ENCODE measurements around the gene ADAM11.
"Not testable (repeated sequence)": the region's sequence is repeated elsewhere in the genome, so short reads cannot be mapped to it uniquely, and the experiment has no call there.

Gene ADAM11, protein sequence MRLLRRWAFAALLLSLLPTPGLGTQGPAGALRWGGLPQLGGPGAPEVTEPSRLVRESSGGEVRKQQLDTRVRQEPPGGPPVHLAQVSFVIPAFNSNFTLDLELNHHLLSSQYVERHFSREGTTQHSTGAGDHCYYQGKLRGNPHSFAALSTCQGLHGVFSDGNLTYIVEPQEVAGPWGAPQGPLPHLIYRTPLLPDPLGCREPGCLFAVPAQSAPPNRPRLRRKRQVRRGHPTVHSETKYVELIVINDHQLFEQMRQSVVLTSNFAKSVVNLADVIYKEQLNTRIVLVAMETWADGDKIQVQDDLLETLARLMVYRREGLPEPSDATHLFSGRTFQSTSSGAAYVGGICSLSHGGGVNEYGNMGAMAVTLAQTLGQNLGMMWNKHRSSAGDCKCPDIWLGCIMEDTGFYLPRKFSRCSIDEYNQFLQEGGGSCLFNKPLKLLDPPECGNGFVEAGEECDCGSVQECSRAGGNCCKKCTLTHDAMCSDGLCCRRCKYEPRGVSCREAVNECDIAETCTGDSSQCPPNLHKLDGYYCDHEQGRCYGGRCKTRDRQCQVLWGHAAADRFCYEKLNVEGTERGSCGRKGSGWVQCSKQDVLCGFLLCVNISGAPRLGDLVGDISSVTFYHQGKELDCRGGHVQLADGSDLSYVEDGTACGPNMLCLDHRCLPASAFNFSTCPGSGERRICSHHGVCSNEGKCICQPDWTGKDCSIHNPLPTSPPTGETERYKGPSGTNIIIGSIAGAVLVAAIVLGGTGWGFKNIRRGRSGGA

GRCh38 chr17:44758414-44759085, at the start of gene ADAM11:
TSS of gene ADAM11 (plus strand) at chr17:44758988. CDS start at chr17:44759200, 212 bp downstream.
- in situ Hi-C loops (cut with MboI; ENCODE audit: low sequenced_read_pairs): no loop called here

- in situ Hi-C loops (cut with MboI; ENCODE audit: low sequenced_read_pairs): no loop called here
These were observed 39.3 kb upstream of the ADAM11 start for GRCh38 chr17:44719444-44719843.

DNA sequence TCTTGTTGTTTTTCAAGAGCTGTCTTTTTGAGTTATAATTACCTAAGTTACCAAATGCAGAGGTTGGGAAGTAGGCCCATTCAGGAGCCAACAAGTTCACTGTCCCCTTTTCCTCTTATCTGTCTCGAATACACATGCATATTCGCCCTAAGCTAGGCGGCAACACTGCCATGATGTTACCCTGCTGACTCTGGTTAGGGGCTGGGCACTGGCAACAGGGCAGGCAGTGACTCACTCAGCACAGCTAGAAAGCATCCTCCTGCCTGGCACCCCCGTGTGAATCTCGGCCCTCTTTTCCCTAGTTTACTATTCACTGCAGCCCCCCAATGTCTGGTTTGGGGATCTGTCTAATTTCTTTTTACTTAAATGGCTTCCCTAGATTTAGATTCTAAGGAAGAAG, 36.5 kb upstream of the ADAM11 start:
- in situ Hi-C loops (cut with MboI; ENCODE audit: low sequenced_read_pairs): no loop called here

DNA sequence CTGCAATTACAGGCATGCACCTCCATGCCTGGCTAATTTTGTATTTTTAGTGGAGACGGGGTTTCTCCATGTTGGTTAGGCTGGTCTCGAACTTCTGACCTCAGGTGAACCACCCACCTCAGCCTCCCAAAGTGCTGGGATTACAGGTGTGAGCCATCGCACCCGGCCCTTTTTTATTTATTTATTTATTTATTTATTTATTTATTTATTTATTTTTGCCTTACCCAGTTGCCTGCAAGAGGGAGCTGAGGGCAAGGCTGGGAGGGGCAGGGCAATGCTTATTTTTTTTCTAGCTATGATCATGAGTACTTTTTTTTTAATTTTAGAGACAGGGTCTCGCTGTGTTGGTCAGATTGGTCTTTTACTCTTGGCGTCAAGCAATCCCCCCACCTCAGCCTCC, 32.7 kb upstream of the ADAM11 start:
- in situ Hi-C loops (cut with MboI; ENCODE audit: low sequenced_read_pairs): not testable (repeated sequence)

GRCh38 chr17:44733753-44734152, 25.0 kb upstream of the ADAM11 start:
- in situ Hi-C loops (cut with MboI; ENCODE audit: low sequenced_read_pairs): no loop called here

DNA sequence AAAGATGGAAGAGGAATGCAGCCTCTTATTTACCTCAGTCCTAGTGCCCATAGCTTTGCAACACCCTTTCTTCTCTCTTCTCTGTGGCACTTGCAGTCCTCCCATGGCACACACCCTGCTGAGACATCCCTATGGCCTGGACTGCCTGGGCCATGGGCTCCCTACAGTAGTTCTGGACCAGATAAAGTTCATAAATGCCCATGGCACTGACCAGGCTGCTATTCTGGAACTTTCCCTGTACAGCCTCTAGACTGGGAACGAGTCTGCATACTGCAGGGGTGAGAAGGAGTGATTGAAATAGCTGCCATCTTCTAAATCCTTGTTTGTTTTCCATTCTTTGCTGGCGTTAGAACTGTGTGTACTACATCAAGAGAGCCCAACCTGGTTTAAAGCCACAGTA, 24.5 kb upstream of the ADAM11 start:
- in situ Hi-C loops (cut with MboI; ENCODE audit: low sequenced_read_pairs): no loop called here

GRCh38 chr17:44736551-44737240, 22.1 kb upstream of the ADAM11 start:
- in situ Hi-C loops (cut with MboI; ENCODE audit: low sequenced_read_pairs): no loop called here

DNA sequence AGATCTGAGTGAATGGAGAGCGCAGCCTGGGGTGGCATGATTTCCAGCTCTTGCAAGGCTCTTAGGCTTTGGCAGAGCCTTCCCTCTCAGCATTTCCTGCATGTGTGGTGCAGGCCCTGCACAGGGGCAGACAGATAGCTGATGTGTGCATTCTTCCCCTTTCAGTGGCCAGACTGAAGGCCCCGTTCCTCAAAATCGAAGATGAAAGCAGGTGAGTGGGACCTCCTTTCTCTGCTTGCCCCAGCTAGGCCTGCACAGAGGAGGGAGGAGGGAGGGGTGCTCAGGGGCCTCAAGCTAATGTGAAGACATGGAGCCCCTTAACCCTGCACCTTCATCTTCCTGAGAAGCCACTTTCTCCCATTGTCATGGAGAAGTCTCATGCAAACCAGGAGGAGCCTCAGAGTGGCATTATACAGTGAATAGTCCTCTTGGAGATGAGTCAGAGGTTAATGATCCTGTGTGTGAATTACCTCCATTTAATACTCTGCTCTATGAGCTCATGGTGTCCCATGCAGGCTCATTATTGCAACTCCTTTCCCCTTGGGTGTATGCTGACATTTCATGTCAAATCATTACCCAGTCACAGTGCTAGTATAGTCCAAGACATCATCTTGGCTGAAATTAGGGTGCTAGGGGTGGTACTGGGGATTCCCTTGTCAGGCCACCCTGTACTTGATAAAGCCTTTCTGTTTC, 20.4 kb upstream of the ADAM11 start:
- in situ Hi-C loops (cut with MboI; ENCODE audit: low sequenced_read_pairs): no loop called here

- in situ Hi-C loops (cut with MboI; ENCODE audit: low sequenced_read_pairs): no loop called here
These were observed 17.5 kb upstream of the ADAM11 start for GRCh38 chr17:44741316-44741715.

DNA sequence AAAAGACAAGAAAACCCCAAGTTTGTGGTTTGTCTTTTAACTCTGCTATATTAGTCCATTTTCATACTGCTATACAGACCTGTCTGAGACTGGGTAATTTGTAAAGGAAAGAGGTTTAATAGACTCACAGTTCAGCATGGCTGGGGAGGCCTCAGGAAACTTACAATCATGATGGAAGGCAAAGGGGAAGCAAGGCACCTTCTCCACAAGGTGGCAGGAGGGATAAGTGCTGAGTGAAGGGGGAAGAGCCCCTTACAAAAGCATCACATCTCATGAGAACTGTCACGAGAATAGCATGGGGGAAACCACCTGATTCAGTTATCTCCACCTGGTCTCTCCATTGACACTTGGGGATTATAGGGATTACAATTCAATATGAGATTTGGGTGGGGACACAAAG, 13.5 kb upstream of the ADAM11 start:
- in situ Hi-C loops (cut with MboI; ENCODE audit: low sequenced_read_pairs): no loop called here

- in situ Hi-C loops (cut with MboI; ENCODE audit: low sequenced_read_pairs): not testable (repeated sequence)
These were observed 13.1 kb upstream of the ADAM11 start for GRCh38 chr17:44745738-44746137.

DNA sequence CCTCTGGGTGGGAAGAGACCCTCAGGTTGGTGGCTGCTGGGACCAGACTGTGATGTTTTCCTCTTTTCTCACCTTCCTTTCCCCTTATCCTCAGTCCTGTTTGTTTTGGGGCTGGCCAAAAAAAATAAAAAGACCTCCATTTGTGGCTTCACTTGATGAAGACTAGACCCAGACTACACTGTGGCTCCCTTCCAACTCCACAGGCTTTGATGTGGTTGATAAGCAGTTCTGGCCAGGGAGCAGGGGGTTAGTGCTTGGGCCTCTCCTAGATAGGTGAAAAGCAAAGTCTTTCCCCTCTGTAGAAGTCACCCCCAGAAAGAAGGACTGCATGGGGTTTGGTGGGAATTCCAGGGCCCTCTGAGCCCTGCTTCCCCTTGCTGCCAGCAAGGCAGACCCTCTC, 11.2 kb upstream of the ADAM11 start:
- in situ Hi-C loops (cut with MboI; ENCODE audit: low sequenced_read_pairs): no loop called here

DNA sequence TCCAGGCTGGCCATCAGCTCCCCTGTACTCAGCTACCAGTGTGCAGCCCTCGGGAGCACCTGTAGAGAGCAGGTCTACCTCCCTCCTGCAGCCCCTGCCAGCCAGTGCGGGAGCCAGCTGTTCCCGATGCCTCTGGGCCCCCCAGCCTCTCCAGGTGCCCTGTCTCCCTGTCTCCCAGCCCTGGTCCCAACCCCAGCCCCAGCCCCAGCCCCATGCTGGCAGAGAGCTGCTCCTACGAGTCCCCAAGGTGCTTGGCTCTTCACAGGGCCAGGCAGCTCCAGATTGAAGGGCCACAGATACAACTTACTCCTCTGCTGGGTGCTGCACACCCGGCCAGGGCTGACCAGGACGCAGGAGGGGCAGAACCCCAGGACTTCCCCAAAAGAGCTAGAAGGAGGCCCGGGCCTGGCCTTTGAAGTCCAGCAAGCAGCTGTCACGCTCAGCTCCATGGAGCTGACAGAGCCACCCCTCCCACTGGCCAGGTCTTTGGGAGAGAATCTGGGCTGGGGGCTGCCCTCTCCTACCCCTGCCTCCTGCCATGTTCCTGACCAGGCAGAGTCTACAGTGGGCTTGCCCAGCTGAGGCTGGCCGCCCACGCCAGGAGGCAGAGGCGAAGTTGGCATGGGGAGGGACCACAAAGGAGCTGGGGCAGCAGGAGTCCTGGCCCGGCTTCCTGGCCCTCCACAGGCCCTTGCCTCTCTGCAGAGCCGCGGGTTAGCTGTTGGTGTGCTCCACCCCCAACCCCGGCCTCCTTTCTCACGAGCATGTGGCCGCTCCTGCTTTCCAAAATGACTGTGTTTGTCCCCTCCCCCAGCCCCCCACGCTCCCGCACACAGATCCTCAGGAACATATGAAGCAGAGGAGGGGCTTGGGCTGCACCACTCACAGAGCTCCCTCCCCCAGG, 9.5 kb upstream of the ADAM11 start:
- in situ Hi-C loops (cut with MboI; ENCODE audit: low sequenced_read_pairs): no loop called here

DNA sequence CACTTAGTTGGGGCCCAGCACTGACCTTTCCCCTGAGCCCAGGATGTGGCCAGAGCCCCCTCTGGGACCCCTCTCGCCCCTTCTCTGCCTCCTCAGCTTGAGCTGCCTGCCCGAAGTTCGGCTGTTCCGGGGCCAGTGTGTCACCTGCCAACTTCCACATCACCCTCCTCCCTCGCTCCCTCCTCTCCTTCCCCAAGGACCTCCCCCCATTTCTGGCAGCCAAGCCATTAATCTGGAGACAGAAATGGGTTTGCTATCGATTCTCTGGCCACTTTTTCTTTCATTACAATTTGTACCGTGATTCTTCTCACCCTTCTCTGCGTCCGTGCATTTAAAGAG, 8.8 kb upstream of the ADAM11 start:
- in situ Hi-C loops (cut with MboI; ENCODE audit: low sequenced_read_pairs): no loop called here

- in situ Hi-C loops (cut with MboI; ENCODE audit: low sequenced_read_pairs): no loop called here
These were observed 7.5 kb upstream of the ADAM11 start for GRCh38 chr17:44751331-44751730.

- in situ Hi-C loops (cut with MboI; ENCODE audit: low sequenced_read_pairs): no loop called here
These were observed 7.0 kb upstream of the ADAM11 start for GRCh38 chr17:44751806-44752205.

DNA sequence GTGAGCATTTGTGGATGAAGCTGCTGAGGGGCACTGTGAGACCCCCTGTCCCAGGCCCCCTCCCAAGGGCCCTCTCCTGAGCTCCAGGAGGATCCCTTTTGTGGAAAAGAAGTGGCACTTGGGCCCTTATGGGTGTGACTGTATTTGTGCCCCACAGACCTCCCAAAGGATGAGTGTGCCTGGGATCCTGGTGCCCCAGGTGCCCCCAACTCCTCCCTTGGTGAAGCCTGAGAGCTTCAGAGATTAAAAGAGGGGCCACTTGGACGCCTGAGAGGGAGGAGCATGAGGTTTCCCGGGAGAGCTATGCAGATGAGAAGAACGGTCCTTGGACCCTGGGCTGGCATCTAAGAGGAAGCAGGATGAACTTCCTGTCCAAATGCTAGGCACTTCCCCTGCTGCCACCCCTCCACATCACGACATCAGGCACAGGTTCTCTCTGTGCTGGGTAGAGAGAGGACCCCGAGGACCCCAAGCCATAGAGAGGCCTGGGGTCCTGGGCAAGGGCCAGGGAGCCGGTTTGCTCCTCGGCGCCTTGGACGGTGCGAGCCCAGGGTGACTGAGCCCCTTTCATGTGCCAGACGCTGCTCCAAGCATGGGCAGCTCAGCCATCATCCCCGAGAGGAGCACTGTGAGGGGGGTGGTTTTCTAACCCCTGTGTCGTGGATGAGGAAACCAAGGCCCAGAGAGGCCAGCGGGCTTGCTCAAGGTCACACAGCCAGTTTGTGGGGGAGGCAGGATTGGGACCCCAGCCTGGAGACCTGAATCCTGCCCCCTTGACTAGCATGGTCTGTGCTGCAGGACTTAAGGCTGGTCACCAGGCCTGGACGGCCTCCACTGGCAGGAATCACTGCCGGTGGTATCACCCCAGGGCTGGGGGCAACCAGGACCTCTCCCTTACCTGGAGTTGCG, 5.6 kb upstream of the ADAM11 start:
- in situ Hi-C loops (cut with MboI; ENCODE audit: low sequenced_read_pairs): no loop called here

GRCh38 chr17:44754276-44754675, 4.5 kb upstream of the ADAM11 start:
- in situ Hi-C loops (cut with MboI; ENCODE audit: low sequenced_read_pairs): no loop called here

DNA sequence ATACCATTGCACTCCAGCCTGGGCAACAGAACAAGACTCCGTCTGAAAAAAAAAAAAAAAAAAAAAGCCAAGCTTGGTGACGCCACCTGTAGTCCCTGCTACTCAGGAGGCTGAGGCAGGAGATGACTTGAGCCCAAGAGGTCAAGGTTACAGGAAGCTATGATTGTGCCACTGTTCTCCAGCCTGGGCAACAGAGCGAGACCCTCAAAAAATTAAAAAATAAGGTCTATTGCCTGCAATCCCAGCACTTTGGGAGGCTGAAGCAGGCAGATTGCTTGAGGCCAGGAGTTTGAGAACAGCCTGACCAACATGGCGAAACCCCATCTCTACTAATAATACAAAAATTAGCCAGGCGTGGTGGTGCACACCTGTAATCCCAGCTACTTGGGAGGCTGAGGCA, 3.6 kb upstream of the ADAM11 start:
- in situ Hi-C loops (cut with MboI; ENCODE audit: low sequenced_read_pairs): not testable (repeated sequence)
